ENCODE measurements around the gene KRT6C.

Gene KRT6C

DNA sequence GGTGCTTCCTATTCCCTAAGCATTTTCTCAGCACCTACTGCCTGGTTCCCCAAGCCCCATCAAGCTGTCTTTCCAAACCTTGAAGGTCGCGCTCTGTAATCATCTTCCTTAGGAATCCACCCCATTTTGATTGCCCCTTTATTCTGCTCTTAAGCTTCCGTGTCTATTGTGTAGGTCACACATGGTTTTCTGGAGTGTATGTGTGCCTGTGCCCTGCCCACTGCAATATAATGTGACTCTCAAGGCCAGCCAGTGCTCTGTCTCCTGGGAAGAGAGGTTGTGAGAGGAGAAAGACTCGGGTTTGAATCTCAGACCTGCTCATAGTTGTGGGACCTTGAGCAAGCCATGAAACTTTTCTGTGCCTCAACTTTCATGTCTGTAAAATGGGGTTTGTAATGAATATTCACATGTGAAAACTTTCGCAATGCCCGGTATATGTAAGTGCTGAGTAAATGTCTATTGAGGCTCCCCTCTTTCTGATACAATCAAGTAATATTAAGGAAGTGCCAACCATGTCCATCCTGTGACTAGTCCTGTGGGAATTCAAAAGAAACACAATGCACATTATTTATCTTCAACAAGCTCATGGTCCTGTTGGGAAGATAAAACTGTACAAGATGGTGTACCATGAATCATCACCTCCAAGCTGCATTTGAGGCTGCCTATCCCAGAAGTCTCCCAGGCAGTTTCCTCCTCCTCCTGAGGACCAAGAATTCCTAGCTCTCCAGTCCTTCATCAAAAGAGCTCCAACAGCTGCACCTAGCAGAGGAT lies 38.7 kb downstream of the KRT6C start:
- DNase-seq (ENCODE audit: low read depth in 2 of 2) = no peak

DNA sequence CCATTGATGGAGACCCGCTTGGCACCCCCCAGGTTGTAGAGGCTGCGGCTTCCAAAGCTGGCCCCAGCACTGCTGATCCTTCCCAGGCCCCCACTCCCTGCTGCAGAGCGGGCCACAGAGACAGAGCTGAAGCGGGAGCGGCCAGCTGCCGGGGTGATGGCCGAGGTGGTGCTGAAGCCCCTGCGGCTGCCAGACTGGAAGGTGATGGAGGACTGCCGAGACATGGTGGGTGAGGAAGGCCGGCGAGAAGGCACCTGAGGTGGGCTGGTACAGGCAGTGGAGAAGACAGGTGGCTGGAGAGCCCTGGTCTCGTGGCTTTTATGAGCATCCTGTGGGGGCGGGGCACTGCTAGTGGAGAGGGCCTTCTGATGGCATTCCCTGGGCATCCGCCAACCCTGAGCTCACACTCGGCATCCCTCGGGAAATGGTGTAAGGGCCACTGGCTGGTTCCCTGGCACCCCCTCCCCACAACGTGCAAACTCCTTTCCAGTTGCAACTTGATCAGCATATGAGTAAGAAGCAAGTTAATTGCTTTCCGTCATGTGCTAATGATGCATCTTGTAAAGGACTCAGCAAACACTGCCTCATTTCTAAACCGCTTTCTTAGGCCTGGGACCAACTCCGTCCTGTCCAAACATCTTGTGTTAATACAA lies 39.4 kb downstream of the KRT6C start, which contains the start of gene KRT75:
TSS of gene KRT75 (minus strand) at position 291 of the 653 bp plus-strand sequence. CDS start at position 224, 67 bp downstream.
- no peak for DNase-seq (ENCODE audit: low read depth in 2 of 2)

DNA sequence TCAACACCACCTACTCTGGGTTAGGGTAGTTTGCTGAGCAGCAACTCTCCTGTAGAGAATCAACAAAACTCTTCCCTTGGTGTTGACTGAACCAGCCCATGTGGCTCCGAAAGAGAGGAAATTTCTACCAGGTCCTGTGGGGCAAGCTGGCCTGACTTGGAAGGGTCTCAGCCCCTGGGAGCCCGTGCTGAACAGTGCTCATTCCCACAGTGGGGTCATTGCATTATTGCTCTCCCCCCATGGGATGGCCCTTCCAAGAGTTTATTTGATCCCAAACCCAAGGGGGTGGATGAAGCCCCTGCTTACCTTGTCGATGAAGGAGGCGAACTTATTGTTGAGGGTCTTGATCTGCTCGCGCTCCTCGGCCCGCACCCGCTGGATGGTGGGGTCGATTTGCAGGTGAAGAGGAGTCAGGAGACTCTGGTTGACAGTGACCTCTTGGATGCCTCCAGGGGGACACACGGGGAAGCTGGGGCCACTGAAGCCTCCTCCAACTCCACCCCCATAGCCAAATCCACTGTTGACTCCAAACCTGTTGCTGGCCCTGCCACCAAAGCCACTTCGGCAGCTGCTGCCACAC lies 40.0 kb downstream of the KRT6C start:
- no peak for DNase-seq (ENCODE audit: low read depth in 2 of 2)

DNA sequence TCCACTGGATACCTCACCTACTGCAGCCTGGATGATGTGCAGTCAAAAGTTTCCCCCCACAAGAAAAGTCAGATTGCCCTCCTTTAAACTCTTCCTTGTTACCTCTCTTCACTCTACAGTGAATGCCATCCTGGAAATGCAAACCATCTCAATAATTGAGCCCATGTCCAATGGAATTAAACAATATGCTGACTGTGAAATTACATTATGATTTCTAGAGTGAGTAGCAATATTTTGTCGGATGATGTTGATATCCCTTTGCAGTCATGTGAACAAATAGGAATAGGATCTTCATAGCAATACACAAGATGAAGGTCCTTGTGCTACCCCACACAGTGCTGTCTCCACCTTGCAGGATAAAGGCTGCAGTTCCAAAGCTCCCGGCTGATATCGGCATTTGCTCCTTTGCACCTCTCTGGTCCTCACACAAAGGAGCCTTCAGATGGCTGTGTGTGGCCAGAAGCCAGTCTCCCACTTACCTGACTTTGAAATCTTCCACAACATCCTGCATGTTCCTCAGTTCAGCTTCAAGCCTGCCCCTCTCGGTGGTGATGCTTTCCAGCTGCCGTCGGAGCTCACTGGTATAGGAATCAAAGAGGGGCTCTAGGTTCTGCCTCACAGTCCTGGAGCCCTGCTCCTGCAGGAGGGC lies 40.9 kb downstream of the KRT6C start:
- no peak for DNase-seq (ENCODE audit: low read depth in 2 of 2)

GRCh38 chr12:52428121-52428520 lies 45.5 kb downstream of the KRT6C start:
- no peak for DNase-seq (ENCODE audit: low read depth in 2 of 2)

GRCh38 chr12:52427083-52427482 lies 46.5 kb downstream of the KRT6C start:
- DNase-seq (ENCODE audit: low read depth in 2 of 2) = no peak

GRCh38 chr12:52426034-52426433 lies 47.6 kb downstream of the KRT6C start:
- no peak for DNase-seq (ENCODE audit: low read depth in 2 of 2)

DNA sequence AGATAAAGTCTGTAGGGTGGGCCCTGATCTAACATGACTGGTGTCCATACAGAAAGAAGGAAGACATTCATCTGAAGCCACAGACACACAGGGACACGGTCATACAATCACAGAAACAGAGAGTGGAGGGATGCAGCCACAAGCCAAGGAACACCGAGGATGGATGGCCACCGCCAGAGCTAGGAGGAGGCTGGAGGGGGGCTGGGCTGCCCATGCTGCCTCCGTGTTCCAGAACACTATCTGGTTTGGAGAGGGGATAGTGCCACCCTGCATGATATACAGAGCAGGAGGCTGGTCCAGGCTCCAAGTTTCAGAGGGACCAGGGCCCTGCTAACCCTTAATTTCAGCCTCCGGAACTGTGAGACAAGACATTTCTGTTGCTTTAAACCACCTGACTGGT lies 48.1 kb downstream of the KRT6C start:
- no peak for DNase-seq (ENCODE audit: low read depth in 2 of 2)

DNA sequence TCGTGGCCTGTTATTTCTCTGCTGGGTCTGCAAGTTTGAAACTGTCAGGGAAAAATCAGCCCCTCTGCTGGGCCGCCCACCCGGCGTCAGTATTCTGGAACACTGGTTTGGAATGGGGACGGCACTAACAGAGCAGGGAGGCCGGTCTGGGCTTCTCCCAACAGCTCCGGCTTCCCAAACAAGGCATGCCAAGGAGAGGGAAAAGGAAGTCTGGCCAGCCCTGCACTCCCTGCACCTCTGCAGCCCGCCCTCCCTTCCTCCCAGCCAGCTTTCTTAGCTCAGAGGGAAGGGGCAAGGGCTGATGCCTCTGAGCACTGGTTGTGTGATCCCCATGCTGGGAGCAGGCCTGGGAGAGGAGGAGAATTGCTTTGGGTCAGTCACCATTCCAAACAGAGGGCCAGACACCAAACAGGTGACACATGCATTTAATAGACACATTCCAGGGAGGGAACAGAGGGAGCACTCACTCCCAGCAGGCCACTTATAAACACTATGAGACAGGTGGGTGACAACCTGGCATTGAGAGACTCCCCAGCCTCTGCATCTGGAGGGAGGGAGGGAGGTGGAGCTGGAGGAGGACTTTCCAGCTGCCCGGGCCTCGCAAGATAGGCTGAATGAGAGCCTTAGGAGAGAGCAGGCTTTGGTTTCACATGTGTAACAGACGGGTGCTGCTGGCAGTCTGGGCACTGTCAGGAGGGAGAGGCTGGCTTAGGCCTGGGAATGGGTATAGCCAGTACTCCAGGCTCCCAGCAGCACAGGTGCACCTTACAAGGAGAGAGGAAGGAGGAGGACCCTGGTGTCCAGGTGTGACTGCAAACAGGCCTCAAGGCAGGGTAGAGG lies 49.7 kb downstream of the KRT6C start:
- DNase-seq (ENCODE audit: low read depth in 2 of 2) = no peak

- DNase-seq (ENCODE audit: low read depth in 2 of 2) = no peak
Observed at GRCh38 chr12:52423035-52423434, 50.6 kb downstream of the KRT6C start.

- no peak for DNase-seq (ENCODE audit: low read depth in 2 of 2)
Observed at GRCh38 chr12:52419656-52420055, 53.9 kb downstream of the KRT6C start.

- no peak for DNase-seq (ENCODE audit: low read depth in 2 of 2)
Observed at GRCh38 chr12:52418576-52419110, 55.0 kb downstream of the KRT6C start.

Measured in stimulated activated CD8-positive, alpha-beta memory T cell treated with anti-CD3 and anti-CD28 coated beads, Interleukin-15, amount 100 ng/mL, for 48 hours (primary cell).